OCI-LY7 (cell line): ENCODE results near the gene ANKFY1. TPM values are rescaled to one million over a fixed set of nuclear protein-coding genes. Genes with fewer than 3 reads are reported as not detected.

Source experiments
- BruUV-seq: library from RNA; stranded (reverse); fragments of 400-500 nt; replicated peaks from 2 replicates; lab custom pipeline; 2021; lab: Mats Ljungman, UMichigan
- CTCF ChIA-PET: fragments of 300-600 bp; sonication (Branson Sonifier 250); formaldehyde crosslinking; loops from one replicate; lab custom pipeline; 2022; ENCODE audit warnings: antibody characterized with exemption; ENCODE audit not compliant: unreplicated experiment; lab: Charles Lee
- POLR2A ChIA-PET: fragments of 300-600 bp; sonication (Branson Sonifier 250); formaldehyde crosslinking; loops from one replicate; lab custom pipeline; 2022; ENCODE audit warnings: antibody characterized with exemption; lab: Charles Lee
- DNase-seq: peaks from one replicate; pipeline ENCODE4 v3.0.0-alpha.2; 2015; ENCODE audit warnings: low spot score
- H2AFZ ChIP-seq: fragments of 200-600 bp; sonication (generic), shearing (Covaris generic); 2 replicates; pipeline ENCODE4 v1.6.1; 2014; ENCODE audit warnings: mild to moderate bottlenecking, antibody characterized with exemption, low read length, moderate library complexity
- H3K27ac ChIP-seq: fragments of 200-600 bp; sonication (generic); 2 replicates; pipeline ENCODE4 v1.5.1; 2014; ENCODE audit warnings: mixed run types, low read depth, mild to moderate bottlenecking, moderate library complexity, low read length, inconsistent platforms; ENCODE audit not compliant: poor library complexity, severe bottlenecking
- H3K36me3 ChIP-seq: fragments of 200-600 bp; sonication (generic); 2 replicates; pipeline ENCODE4 v1.6.1; 2014; ENCODE audit warnings: mild to moderate bottlenecking, antibody characterized with exemption, low read length, moderate library complexity, mixed read lengths; ENCODE audit not compliant: insufficient read depth
- H3K4me1 ChIP-seq: fragments of 200-600 bp; sonication (generic); 2 replicates; pipeline ENCODE4 v1.5.1; 2014; ENCODE audit warnings: mild to moderate bottlenecking, low read length; ENCODE audit not compliant: insufficient read depth, poor library complexity, severe bottlenecking
- H3K4me2 ChIP-seq: fragments of 200-600 bp; sonication (generic); 2 replicates; pipeline ENCODE4 v1.6.1; 2014; ENCODE audit warnings: mild to moderate bottlenecking, low read length
- H3K4me3 ChIP-seq: fragments of 200-600 bp; sonication (generic); 2 replicates; pipeline ENCODE4 v1.5.1; 2014; ENCODE audit warnings: mild to moderate bottlenecking, low read depth, low read length; ENCODE audit not compliant: poor library complexity, severe bottlenecking
- H3K79me2 ChIP-seq: fragments of 200-600 bp; sonication (generic); 2 replicates; pipeline ENCODE4 v1.6.1; 2016; ENCODE audit warnings: low read depth, mild to moderate bottlenecking, low read length, moderate library complexity, mixed read lengths; ENCODE audit not compliant: insufficient read depth
- H3K9me2 ChIP-seq: fragments of 200-600 bp; sonication (generic); 2 replicates; pipeline ENCODE4 v1.6.1; 2016; ENCODE audit warnings: mild to moderate bottlenecking, low read length, mixed read lengths; ENCODE audit not compliant: insufficient read depth
- H3K9me3 ChIP-seq: fragments of 200-600 bp; sonication (generic); 2 replicates; pipeline ENCODE4 v1.6.1; 2014; ENCODE audit warnings: mild to moderate bottlenecking, mixed run types, low read length, mixed read lengths
- H4K20me1 ChIP-seq: fragments of 200-600 bp; sonication (generic); 2 replicates; pipeline ENCODE4 v1.6.1; 2014; ENCODE audit warnings: mild to moderate bottlenecking, antibody characterized with exemption, low read length, moderate library complexity, mixed read lengths; ENCODE audit not compliant: insufficient read depth
- EZH2phosphoT487 ChIP-seq: fragments of 200-600 bp; sonication (generic); IDR thresholded peaks from 2 replicates; pipeline ENCODE4 v1.6.1; 2018; ENCODE audit warnings: low read depth, borderline replicate concordance, mild to moderate bottlenecking, mixed run types, antibody characterized with exemption, low read length, moderate library complexity, mixed read lengths
- intact Hi-C: fragments of 100-400 bp; cut with micrococcal nuclease; formaldehyde crosslinking; loops from one replicate; pipeline ENCODE4 v1.10.0; 2022; ENCODE audit not compliant: unreplicated experiment
- total RNA-seq, 2 experiments: library from RNA; depleted of rRNA in 1 of 2; stranded (reverse); fragments of >200 nt in 1 of 2; shearing (Covaris generic) in 1 of 2; gene quantifications; 2 replicates each; pipeline ENCODE4 v1.2.3, GENCODE V29; 2014 to 2022
- TF ChIP-seq, protein P1 (sequence below): fragments of 200-600 bp; sonication (generic); conservative IDR thresholded peaks from 2 replicates; pipeline ENCODE4 v1.5.1; 2014; ENCODE audit warnings: mild to moderate bottlenecking, antibody characterized with exemption, low read length, moderate library complexity, mixed read lengths

Gene ANKFY1
- total RNA-seq, 2 experiments from 2014 or later, result 25.9 to 56.7 TPM

DNA sequence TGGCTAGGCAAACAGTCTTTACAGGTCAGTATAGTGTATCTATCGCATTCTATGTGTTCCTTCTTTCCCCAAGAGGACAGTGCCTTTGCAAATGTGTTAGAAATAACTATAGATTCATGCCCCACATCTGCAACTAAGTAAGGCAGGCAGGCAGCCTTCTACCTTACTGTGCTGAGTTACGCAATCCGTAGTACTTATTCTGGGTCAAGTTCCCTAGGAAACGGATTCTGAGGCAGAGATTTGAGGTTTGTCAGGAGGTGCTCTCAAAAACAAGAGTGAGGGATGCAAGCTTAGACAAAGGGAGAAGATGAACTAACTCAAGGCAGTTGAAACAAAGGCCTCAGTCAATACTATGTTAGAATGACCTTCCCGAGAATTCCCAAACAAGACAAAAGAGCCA is 12.7 kb upstream of the ANKFY1 start:
- H3K9me3 ChIP-seq, result no peaks in the 10 kb centered on the region
- peaks cover 63% of the 10 kb centered on the region for H3K79me2 ChIP-seq
- POLR2A ChIA-PET, result no interaction called here
- CTCF ChIA-PET, result no interaction called here
- H4K20me1 ChIP-seq, result no peaks in the 10 kb centered on the region; the same call in 1 of the 2 replicates
- no peak for DNase-seq
- H3K4me1 ChIP-seq, result no peaks in the 10 kb centered on the region
- no TSS peak for BruUV-seq
- H3K36me3 ChIP-seq, result peaks cover 96% of the 10 kb centered on the region
- H3K4me3 ChIP-seq, result no peak overlapping the region
- H2AFZ ChIP-seq, result no peak overlapping the region
- intact Hi-C loops, result no loop called here
- H3K9me2 ChIP-seq, result no peaks in the 10 kb centered on the region
- no peak overlapping the region for H3K27ac ChIP-seq
- TF ChIP-seq EZH2phosphoT487, result no peak
- TF ChIP-seq, protein P1, sequence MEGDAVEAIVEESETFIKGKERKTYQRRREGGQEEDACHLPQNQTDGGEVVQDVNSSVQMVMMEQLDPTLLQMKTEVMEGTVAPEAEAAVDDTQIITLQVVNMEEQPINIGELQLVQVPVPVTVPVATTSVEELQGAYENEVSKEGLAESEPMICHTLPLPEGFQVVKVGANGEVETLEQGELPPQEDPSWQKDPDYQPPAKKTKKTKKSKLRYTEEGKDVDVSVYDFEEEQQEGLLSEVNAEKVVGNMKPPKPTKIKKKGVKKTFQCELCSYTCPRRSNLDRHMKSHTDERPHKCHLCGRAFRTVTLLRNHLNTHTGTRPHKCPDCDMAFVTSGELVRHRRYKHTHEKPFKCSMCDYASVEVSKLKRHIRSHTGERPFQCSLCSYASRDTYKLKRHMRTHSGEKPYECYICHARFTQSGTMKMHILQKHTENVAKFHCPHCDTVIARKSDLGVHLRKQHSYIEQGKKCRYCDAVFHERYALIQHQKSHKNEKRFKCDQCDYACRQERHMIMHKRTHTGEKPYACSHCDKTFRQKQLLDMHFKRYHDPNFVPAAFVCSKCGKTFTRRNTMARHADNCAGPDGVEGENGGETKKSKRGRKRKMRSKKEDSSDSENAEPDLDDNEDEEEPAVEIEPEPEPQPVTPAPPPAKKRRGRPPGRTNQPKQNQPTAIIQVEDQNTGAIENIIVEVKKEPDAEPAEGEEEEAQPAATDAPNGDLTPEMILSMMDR, result no peak
- no peak overlapping the region for H3K4me2 ChIP-seq

DNA sequence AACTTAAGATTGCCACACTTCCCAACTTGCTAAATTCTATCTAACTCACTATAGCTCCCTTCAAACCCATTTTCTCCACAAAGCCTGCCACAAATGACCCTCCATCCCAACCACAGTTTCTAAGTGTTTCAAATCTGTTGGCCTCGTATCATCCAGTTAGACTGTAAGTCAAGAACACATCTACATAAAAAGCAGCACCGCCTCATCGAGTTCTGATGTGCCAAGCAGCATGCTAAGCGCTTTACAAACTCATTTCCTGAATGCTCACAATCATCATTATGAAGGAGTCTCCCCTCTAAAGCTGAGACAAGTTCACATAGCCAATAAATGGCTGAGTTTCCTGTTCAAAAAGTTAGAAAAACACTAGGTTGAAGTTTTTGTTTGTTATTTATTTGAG is 9.2 kb upstream of the ANKFY1 start:
- Histone ChIP-seq H2AFZ (no peak overlapping the region), H3K36me3 (peaks cover 95% of the 10 kb centered on the region), H3K27ac (no peak overlapping the region), H3K4me1 (no peaks in the 10 kb centered on the region), H3K4me3 (no peak overlapping the region), H3K9me2 (no peaks in the 10 kb centered on the region), H3K79me2 (peaks cover 33% of the 10 kb centered on the region), H4K20me1 (no peaks in the 10 kb centered on the region; the same call in 1 of the 2 replicates), H3K4me2 (no peak overlapping the region), H3K9me3 (no peaks in the 10 kb centered on the region)
- intact Hi-C loops, result no loop called here
- DNase-seq, result no peak
- POLR2A ChIA-PET, result interaction anchor here (0.6 to 1.0 kb wide), 3 partner anchors 11 to 134 kb away, joined by 3 to 8 read pairs (median 4); no protein-coding TSS in a partner anchor
- TF ChIP-seq, protein P1, result no peak
- TF ChIP-seq EZH2phosphoT487, result no peak
- no TSS peak for BruUV-seq
- CTCF ChIA-PET, result no interaction called here

DNA sequence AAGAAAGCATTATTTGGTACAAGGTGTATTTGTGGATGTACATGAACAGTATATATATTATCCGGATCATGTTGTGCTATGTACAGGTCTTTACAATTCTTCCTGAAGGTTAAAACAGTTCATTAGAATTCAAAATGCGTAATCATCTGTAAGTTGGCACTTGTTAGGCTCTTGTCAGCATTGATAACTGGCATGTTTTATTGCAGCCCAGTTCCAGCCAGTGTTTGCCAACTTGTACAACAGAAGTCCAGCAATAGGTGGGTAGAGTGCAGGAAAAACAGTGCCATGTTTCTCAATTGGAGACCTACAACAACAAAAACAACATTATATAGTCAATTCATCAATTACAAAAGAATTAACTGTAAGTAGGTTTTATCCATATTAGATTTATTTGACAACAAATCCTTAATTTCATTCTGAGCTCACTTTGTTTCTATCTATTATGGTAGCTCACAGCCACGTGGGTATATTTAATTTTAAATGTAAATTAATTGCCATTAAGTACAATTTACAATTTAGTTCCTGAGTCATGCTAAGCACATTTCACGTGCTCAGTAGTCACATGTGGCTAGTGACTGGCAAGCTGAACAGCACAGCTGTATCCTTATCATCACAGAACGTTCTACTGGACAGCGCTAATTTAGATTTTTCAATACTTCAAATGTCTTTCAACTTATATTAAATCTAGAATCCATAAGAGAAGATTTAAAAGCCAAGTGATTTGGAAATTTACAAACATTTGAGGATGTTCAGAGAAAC is 8.6 kb upstream of the ANKFY1 start:
- intact Hi-C loops, result no loop called here
- Histone ChIP-seq H3K9me3 (no peaks in the 10 kb centered on the region), H3K4me2 (no peak overlapping the region), H3K4me3 (no peak overlapping the region), H3K36me3 (peaks cover 95% of the 10 kb centered on the region), H3K27ac (no peak overlapping the region), H3K9me2 (no peaks in the 10 kb centered on the region), H3K79me2 (peaks cover 27% of the 10 kb centered on the region; the same call in 1 of the 2 replicates), H4K20me1 (no peaks in the 10 kb centered on the region; the same call in 1 of the 2 replicates), H2AFZ (no peak overlapping the region), H3K4me1 (no peaks in the 10 kb centered on the region)
- CTCF ChIA-PET, result no interaction called here
- POLR2A ChIA-PET, result interaction anchor here (0.5 to 1.0 kb wide), 4 partner anchors 12 to 135 kb away, joined by 3 to 8 read pairs (median 4); no protein-coding TSS in a partner anchor
- no TSS peak for BruUV-seq
- TF ChIP-seq, protein P1, result no peak
- no peak for TF ChIP-seq EZH2phosphoT487
- no peak for DNase-seq
